ENCODE measurements around the gene CCDC47.

GRCh38 chr17:63716426-63716825 lies 57.0 kb downstream of the CCDC47 start:
- no peak for TF ChIP-seq CTCF (optimal IDR thresholded peaks at IDR 0.05 in 1 of 3, IDR thresholded peaks at IDR 0.05 in 1 of 3, conservative IDR thresholded peaks at IDR 0.05 in 1 of 3; ENCODE audit: extremely low read depth in 1 of 3, insufficient read depth in 2 of 3, low read length in 3 of 3)
- no peak for TF ChIP-seq EZH2 (IDR thresholded peaks at IDR 0.05; ENCODE audit: low read length)
